PFSK-1 (cell line): ENCODE measurements around the gene RAD51B.

Experiments used
- POLR2AphosphoS5 ChIP-seq: IDR thresholded peaks from 2 replicates; pipeline ENCODE4 v1.6.1; 2012; ENCODE audit warnings: low read depth, mild to moderate bottlenecking, control low read depth, low read length, moderate library complexity
- TAF1 ChIP-seq: IDR thresholded peaks from 2 replicates; pipeline ENCODE4 v1.6.1; 2012; ENCODE audit warnings: low read length, control low read depth, borderline replicate concordance; ENCODE audit not compliant: insufficient read depth

DNA sequence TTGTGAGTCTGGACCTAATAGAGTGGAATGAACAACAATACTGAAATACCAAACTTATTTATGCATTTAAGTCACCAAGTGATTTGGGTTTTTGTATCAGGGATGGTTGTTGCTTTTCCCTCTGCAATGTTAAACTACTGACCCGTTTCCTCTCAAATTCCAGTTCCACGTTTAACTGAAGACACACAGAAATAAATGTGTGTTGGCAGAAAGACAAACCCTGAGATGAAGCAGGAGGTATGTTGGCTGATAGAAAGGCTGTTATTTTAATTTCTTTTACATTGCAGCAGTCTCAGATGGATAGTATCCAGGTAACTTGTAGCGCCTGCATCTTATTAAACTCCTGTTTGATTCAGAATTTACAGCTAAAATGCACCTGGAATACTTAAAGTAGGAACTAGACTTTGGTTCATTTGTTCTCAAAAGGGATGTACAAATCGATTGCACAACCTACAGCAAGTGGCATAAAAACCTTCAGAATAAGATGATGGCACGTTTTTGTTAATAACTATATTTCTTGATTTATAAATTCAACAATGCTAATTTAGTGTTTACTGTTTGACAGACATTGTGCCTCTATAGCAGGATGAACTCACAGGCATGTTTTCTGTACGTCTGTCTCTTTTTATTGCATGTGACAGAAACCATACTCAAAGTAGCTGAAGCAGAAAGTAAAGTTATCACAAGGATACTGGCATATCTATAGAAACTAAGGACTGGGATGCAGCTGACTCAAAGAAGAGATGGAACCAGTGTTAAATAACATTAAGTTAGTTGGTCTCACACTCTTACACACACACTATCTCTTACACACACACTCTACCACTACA lies 567.6 kb downstream of the RAD51B start:
- TF ChIP-seq POLR2AphosphoS5: no peak
- TF ChIP-seq TAF1: no peak
